ENCODE results near the gene ATP8B2.
"Not testable (repeated sequence)": the region's sequence is repeated elsewhere in the genome, so short reads cannot be mapped to it uniquely, and the experiment has no call there.

ATP8B2 gene

GRCh38 chr1:154324669-154325582 lies at the start of gene ATP8B2:
ATP8B2 (plus strand) TSS chr1:154325525; CDS start chr1:154328142, 2,617 bp downstream.
- peak; percentile 54 to 63 for DNase-seq (ENCODE audit: low read depth in 2 of 2)

GRCh38 chr1:154276797-154277196 lies 48.5 kb upstream of the ATP8B2 start:
- DNase-seq (ENCODE audit: low read depth in 2 of 2), result no peak

GRCh38 chr1:154287591-154287990 lies 37.7 kb upstream of the ATP8B2 start:
- not testable (repeated sequence) for DNase-seq (ENCODE audit: low read depth in 2 of 2)

GRCh38 chr1:154288661-154289060 lies 36.7 kb upstream of the ATP8B2 start:
- no peak for DNase-seq (ENCODE audit: low read depth in 2 of 2)

GRCh38 chr1:154290921-154291320 lies 34.4 kb upstream of the ATP8B2 start:
- no peak for DNase-seq (ENCODE audit: low read depth in 2 of 2)

- DNase-seq (ENCODE audit: low read depth in 2 of 2), result no peak
These were observed 29.7 kb upstream of the ATP8B2 start for GRCh38 chr1:154295408-154296235.

GRCh38 chr1:154301582-154301981 lies 23.7 kb upstream of the ATP8B2 start:
- DNase-seq (ENCODE audit: low read depth in 2 of 2), result no peak

GRCh38 chr1:154304664-154305337 lies 20.5 kb upstream of the ATP8B2 start:
- no peak for DNase-seq (ENCODE audit: low read depth in 2 of 2)

- no peak for DNase-seq (ENCODE audit: low read depth in 2 of 2)
These were observed 19.2 kb upstream of the ATP8B2 start for GRCh38 chr1:154306151-154306550.

GRCh38 chr1:154307670-154308270 lies 17.6 kb upstream of the ATP8B2 start:
- DNase-seq (ENCODE audit: low read depth in 2 of 2), result not testable (repeated sequence)

GRCh38 chr1:154309136-154309535 lies 16.2 kb upstream of the ATP8B2 start:
- DNase-seq (ENCODE audit: low read depth in 2 of 2), result not testable (repeated sequence)

- DNase-seq (ENCODE audit: low read depth in 2 of 2), result not testable (repeated sequence)
These were observed 12.9 kb upstream of the ATP8B2 start for GRCh38 chr1:154312229-154313065.

- DNase-seq (ENCODE audit: low read depth in 2 of 2), result no peak
These were observed 12.3 kb upstream of the ATP8B2 start for GRCh38 chr1:154313066-154313356.

- not testable (repeated sequence) for DNase-seq (ENCODE audit: low read depth in 2 of 2)
These were observed 11.1 kb upstream of the ATP8B2 start for GRCh38 chr1:154314226-154314625.

- no peak for DNase-seq (ENCODE audit: low read depth in 2 of 2)
These were observed 8.6 kb upstream of the ATP8B2 start for GRCh38 chr1:154316704-154317103.

- DNase-seq (ENCODE audit: low read depth in 2 of 2), result no peak
These were observed 6.9 kb upstream of the ATP8B2 start for GRCh38 chr1:154318386-154318785.

- no peak for DNase-seq (ENCODE audit: low read depth in 2 of 2)
These were observed 4.3 kb upstream of the ATP8B2 start, which contains the start of gene AQP10 for GRCh38 chr1:154320882-154321608. AQP10 (plus strand) TSS chr1:154321093; CDS start chr1:154321156, 63 bp downstream.

GRCh38 chr1:154321609-154321934 lies 3.8 kb upstream of the ATP8B2 start:
- DNase-seq (ENCODE audit: low read depth in 2 of 2), result not testable (repeated sequence)

- DNase-seq (ENCODE audit: low read depth in 2 of 2), result no peak
These were observed 1.8 kb upstream of the ATP8B2 start for GRCh38 chr1:154323493-154323892.

- DNase-seq (ENCODE audit: low read depth in 2 of 2), result no peak
These were observed 1.1 kb upstream of the ATP8B2 start for GRCh38 chr1:154324241-154324640.

Data from stimulated activated CD8-positive, alpha-beta memory T cell treated with anti-CD3 and anti-CD28 coated beads, Interleukin-7, amount 100 ng/mL, for 1 hour (primary cell).